Activated CD4-positive, CD25-positive, alpha-beta regulatory T cell treated with anti-CD3 and anti-CD28 coated beads, Interleukin-2, amount 50 U/mL, for 16 hours (primary cell): ENCODE results near the gene TRIM9.

Experiments used
- DNase-seq: peaks from one replicate; pipeline ENCODE4 v3.0.0-alpha.2; 2020; ENCODE audit warnings: low read depth, low spot score

TRIM9 gene

DNA sequence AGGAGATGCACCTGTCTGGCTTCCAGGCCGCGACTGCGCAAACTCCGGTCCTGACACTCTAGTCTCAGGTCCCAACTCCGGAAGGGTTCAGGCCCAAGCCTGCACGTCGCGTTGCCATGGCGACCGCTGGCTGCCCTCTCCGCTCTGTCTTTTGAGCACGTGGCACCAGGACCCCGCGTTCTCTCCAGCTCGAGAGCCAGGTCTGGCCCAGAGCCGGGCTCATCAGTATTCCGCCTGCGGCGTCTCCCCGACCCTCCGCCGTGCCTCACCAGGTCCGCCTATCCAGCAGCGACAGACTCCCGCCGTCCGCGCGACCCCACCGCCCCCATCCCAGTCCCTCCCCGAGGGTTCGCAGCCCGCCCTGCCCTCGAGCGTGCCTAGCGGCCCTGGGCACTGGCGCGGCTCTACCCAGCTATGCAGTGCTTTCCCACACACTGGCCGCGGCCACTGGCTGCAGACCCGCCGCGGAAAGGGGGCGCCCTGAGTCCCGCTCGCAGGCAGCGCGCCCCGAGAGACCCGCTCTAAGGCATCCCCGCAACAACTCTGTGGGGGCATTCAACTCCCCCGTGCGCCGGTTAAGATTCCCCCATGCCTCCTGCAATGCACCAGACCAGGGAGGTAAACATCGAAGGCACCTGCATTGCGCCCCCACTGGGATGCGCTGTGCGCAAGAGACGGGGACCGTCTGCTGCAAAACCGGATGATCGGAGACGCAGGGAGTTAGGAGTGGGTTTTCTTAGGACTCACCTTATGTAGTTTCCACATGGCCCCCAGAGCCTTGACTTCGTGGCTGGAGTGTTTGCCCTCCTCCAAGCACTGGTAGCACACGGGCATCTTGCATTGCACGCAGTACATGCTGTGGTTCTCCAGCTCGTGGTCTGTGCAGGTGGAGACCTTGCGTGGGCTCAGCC lies 1.3 kb downstream of the TRIM9 start:
- DNase-seq = no peak

GRCh38 chr14:51092965-51093364 lies 1.9 kb downstream of the TRIM9 start:
- DNase-seq = no peak

DNA sequence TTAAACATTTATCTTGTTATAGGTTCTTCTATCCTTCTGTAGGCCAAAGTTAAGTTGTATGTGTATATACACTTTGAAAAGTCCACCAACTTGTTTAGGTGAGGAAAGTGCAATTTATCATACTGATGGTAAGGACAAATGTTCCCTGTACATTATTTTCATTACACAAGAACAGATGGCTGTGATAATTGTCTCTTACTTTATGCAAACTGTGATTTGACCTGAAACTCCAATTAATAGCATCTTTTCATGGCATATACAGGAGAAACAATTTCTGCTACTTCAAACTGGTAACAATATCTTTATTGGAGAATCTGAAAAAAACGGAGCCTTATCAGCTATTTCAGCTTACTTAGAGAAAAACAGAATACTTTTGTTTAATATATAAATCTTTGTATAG lies 5.6 kb downstream of the TRIM9 start:
- DNase-seq = no peak

DNA sequence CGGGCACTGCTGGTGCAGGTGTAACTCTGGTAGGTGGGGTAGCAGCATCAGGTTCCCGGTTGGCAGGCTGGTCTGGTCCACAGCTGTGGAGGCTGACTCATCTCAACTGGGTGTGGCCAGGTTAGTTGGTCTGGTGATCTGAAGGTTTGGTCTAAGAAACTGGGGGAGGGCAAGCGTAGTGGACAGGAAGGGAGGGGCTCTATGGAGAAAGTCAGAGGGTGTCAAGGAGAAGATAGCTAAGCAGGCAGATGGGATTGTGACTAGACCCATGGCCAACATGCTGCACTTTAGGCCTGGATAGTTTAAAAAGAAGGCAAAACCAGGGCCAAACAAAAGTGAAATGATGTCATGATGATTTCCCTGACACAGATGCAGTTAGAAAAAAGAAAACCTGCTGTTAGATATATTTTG lies 7.9 kb downstream of the TRIM9 start:
- DNase-seq = no peak

DNA sequence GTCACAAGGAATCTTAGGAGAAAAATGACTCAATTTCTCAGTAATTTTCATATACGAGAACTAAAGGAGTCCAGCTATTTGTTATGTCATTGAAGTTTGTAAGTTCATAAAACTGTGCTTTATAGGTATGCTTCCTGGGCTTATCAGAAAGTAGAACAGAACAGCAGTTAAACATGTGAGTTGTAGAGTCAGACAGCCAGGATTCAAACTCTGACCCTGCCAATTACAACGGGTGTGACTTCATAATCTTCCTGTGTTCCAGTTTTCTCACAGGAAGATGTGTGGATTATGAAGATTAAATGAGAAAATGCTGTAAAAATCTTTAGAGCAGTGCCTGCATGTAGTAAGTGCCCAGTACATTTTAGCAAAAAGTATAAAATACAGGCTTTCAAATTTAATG lies 8.9 kb downstream of the TRIM9 start:
- DNase-seq = no peak

DNA sequence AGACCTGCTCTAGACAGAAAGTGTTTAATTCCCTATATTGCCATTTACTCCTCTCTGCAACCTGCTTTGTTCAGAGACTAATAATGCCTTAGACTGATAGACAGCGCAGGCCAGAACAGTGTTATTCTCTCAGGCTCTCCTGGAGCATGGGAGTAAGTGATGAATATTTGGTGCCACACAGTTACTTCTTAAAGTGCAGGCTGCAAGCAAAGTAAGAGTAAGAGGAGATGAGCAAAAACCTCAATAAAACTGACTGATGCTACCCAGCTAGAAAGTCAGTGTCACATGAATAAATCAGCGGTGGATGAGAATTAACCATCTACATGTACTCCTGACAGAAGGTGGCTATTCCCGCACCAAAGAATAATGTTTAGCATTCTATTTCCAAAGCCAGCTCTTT lies 9.9 kb downstream of the TRIM9 start:
- DNase-seq = no peak

DNA sequence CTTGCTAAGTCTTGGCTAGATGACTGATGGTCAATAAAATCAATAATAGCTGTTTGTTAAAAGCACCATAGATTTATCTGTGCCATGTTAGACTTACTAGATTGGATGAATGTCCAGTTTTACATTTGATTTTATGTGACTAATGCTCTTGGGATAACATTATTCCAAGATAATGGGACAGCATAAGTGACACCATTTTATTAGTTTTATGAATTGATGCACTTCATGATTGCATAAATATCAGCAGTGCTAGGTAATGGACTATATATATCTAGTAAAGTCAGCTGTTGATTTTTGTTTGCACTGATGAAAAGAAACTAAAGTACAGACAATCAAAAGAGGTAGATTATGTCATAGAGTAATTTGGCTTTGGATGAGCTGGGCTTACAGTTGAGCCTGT lies 10.4 kb downstream of the TRIM9 start:
- DNase-seq = no peak

- DNase-seq = no peak
These were observed 12.6 kb downstream of the TRIM9 start for GRCh38 chr14:51082349-51082748.

- no peak for DNase-seq
These were observed 13.2 kb downstream of the TRIM9 start for GRCh38 chr14:51081712-51082111.

DNA sequence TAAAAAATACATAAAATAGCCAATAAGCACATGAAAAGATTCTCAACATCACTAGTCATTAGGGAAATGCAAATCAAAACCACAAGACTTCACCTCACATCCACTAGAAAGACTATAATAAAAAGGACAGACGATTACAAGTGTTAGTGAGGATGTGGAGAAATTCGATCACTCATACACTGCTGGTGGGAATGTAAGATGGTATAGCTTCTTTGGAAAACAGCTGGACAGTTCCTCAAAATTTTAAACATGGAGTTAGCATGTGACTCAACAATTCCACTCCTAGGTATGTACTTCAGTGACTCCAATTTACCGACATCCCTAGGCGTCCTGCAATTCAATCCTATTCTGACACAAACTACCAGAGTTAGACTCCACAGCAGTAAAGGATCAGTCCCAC lies 13.7 kb downstream of the TRIM9 start:
- DNase-seq = no peak

- no peak for DNase-seq
These were observed 14.3 kb downstream of the TRIM9 start for GRCh38 chr14:51080645-51081044.

DNA sequence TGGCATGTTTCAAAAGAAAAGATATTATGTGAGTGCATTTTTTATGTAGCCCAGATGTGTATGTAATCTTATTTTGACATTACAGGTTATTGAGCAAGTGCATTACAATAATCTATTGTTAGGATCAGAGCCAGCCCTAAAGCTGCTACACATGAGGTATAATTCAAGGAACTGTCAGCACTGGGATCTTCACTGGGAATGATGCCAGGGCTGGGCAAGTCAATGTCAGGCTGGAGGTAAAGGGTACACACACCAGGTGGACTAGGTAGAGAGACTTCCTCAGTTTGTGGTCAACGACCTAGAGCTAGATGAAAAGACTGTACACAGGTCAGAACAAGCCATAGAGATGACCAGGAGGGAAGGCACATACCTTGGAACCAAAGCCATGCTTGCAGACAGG lies 15.4 kb downstream of the TRIM9 start:
- DNase-seq = no peak

GRCh38 chr14:51079085-51079484 lies 15.8 kb downstream of the TRIM9 start:
- DNase-seq = no peak

DNA sequence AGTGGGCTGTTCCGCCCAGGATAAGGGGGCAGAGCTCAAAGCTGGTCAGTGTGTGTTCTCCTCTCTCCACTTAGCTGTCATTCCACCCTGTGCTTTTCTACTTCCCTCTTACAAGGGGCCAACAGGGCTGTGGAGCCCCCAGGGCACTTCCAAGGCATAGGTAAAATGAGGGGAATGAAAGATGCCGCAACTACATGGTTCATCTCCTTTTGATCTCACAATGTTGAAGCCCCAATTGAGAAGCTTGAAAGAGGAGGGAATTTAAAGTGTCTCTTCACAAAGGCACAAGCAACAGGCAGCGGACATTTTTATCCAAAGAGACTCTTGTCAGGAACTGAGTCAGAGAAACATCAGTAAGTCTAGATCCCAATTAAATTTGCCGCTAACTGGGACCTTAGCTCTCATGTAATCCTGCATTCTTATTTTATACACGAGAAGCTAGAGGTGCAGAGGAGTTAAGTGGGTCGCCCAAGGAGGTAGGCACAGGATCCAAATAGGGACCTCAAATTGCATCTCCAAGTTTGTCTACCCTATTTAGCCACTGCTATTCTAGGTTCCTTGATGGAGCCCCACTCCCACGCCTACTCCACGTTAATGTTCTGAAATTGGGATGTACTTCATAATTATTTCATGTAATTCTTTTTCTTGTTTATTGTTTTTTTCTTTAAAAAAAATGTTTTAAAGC lies 20.1 kb downstream of the TRIM9 start:
- no peak for DNase-seq

DNA sequence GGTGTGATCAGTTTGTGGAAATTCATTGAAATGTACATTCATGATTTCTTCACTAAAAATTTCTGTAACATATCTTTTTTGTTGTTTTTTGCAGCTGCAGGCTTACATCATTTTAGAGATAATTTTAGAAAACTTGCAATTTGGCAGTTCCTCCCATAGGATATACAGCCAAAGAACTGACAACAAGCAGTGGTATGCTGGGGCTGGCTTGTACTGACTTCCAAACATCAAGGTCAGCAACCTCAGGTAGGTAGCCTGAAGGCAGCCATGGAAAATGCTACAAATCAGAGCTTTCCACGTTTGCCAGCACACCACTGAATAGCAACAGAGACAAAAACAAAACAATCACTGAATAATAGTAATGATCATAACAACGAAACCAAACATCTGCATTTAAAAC lies 21.2 kb downstream of the TRIM9 start:
- no peak for DNase-seq

GRCh38 chr14:51072976-51073375 lies 21.9 kb downstream of the TRIM9 start:
- no peak for DNase-seq

GRCh38 chr14:51071857-51072256 lies 23.0 kb downstream of the TRIM9 start:
- DNase-seq = no peak

DNA sequence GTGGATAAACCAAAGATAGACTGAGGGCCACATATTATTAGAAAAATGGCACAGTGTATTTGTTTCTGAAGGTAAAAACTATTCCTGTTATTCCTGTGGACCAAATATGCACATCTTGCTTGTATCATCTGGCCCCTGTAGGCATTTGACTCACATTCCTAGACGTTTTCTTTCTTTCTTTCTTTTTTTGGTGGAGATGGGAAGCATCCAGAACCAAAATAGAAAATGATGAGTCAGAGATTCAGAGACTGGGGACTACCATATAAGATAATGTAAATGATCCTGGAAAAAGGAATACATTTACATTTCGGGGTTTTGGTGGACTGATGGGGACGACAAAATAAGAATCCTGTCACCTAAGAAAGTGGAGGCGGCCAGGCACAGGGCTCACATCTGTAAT lies 24.2 kb downstream of the TRIM9 start:
- DNase-seq = no peak

- no peak for DNase-seq
These were observed 25.9 kb downstream of the TRIM9 start for GRCh38 chr14:51069055-51069454.

DNA sequence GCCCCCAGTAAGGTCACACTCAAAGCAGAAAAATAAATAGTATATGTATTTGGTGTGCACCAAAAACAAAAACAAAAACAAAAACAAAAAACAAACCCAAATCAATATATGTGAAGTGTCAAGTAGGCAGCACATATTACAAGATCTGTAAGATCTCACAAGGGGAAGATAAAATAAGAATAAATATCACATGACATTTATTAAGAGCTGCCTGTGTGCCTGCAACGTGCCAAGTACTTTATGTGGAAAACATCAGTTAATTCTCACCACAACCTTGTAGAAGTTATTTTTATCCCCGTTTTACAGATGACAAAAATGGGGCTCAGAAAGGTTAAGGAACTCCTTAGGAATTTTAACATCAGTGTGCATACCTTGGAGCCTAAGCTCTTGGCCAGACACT lies 26.6 kb downstream of the TRIM9 start:
- DNase-seq = no peak

DNA sequence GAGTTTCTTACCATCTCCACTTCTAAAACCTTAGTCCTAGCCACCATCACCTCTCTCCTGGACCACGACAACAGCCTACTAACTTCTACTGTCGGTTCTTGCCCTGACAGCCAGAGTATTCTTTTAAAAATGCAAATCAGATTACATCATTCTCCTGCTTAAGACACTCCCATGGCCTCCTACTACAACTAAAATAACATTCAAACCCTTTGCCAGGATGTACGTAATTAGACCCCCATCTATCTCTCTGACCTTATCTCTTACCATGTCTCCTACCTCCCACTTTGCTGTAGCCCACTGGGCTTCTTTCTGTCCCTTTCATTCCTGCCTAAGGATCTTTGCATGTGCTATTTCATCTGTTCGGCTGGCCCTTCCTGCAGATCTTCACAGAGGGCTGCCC lies 27.6 kb downstream of the TRIM9 start:
- DNase-seq = no peak

DNA sequence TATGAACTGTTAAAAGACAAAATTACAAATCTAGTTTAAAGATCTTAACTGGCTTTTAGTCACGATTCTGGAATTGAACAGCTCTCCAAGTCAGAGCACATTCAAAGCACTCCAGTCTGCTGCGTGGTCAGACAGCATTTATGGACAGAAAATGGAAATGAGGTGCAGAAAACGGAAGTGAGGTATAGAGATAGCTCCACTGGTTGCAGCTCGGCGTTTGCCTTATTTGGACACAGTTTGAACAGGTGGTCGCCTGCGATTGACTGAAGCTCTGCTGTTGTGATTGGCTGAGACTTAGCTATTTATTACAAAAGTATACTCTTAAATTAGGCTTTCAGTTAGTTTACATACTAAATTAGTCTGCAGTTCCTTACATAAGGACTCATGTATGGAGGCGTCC lies 28.3 kb downstream of the TRIM9 start:
- DNase-seq = no peak

GRCh38 chr14:51059032-51059431 lies 35.9 kb downstream of the TRIM9 start:
- DNase-seq = no peak
